Aorta (tissue), 5 donors: Measurements from ENCODE around the gene C1RL. TPM values are rescaled to one million over a fixed set of nuclear protein-coding genes. Genes with fewer than 3 reads are reported as not detected.

ENCODE experiments used
- ATAC-seq: fragments of 200-7000 bp; cut with Tn5 transposase; one replicate; pipeline ENCODE4 v1.9.1; 2022; ENCODE audit warnings: moderate library complexity; ENCODE audit not compliant: low FRiP score
- DNase-seq, 2 donors: peaks; one replicate each; pipeline ENCODE4 v3.0.0-alpha.2; 2020
- H3K27ac ChIP-seq, 2 donors: one replicate each; pipeline ENCODE4 v1.5.1; 2013; ENCODE audit warnings: low read length in 2 of 2, mild to moderate bottlenecking in 2 of 2, moderate library complexity in 2 of 2, control low read depth in 1 of 2, inconsistent platforms in 1 of 2, low read depth in 1 of 2
- H3K27me3 ChIP-seq, 2 donors: one replicate each; pipeline ENCODE4 v1.6.1; 2013; ENCODE audit warnings: control low read depth in 1 of 2, low read length in 1 of 2, mild to moderate bottlenecking in 1 of 2, moderate library complexity in 1 of 2; ENCODE audit not compliant: insufficient read depth in 2 of 2, control insufficient read depth in 1 of 2
- H3K36me3 ChIP-seq, 2 donors: one replicate each; pipeline ENCODE4 v1.6.1; 2013; ENCODE audit warnings: control low read depth in 1 of 2, low read length in 1 of 2, mild to moderate bottlenecking in 1 of 2; ENCODE audit not compliant: insufficient read depth in 2 of 2, control insufficient read depth in 1 of 2
- H3K4me1 ChIP-seq, 2 donors: one replicate each; pipeline ENCODE4 v1.6.1; 2013; ENCODE audit warnings: low read length in 2 of 2, control low read depth in 1 of 2, mild to moderate bottlenecking in 1 of 2, moderate library complexity in 1 of 2; ENCODE audit not compliant: insufficient read depth in 2 of 2, control insufficient read depth in 1 of 2
- H3K4me3 ChIP-seq, 2 donors: one replicate each; pipeline ENCODE4 v1.5.1; 2013; ENCODE audit warnings: low read length in 2 of 2, control low read depth in 1 of 2, mild to moderate bottlenecking in 1 of 2
- H3K9me3 ChIP-seq: one replicate; pipeline ENCODE4 v1.6.1; 2013; ENCODE audit warnings: mild to moderate bottlenecking, low read length; ENCODE audit not compliant: control insufficient read depth
- WGBS, 2 donors: extraction: QIAGEN DNeasy Blood & Tissue Kit; methylation state at CpG; one replicate each; pipeline ENCODE4 v1.1.7; 2013; 5-methylcytosine and 5-hydroxymethylcytosine counted together
- intact Hi-C, 2 donors: fragments of 100-400 bp; cut with DNase I; formaldehyde crosslinking; loops; one replicate each; pipeline versions ENCODE4 v1.14.2 to v1.15.0; 2022
- polyA plus RNA-seq, 2 donors: library from polyadenylated mRNA; stranded (reverse); fragments of 200-250 nt; gene quantifications; one replicate each; pipeline ENCODE4 v1.2.3, GENCODE V29; 2013
- total RNA-seq, 2 donors: library from RNA; stranded (reverse); fragmentation: NEBNext Ultra II Directional; extraction: Animal tissue kit (Norgen Biotek cat#: 25700); gene quantifications; one replicate each; pipeline ENCODE4 v1.2.1, GENCODE V29; 2021
- donor health status: healthy with polysubstance abuse.
- donor health status: Bipolar disorder and iron deficiency.
- donor health status: DM: no; HTN: no; CAD: no.
- donor health status: DM: no; HTN: no; CAD: no.
- donor health status: DM: yes; HTN: yes; CAD: no.

The C1RL gene
- total and polyA plus RNA-seq, 4 donors: 14.5 to 139 (median 83.6) TPM

- Histone ChIP-seq H3K36me3 (no peaks in the 10 kb centered on the region), H3K4me3 (no peak overlapping the region), H3K4me1 (no peaks in the 10 kb centered on the region), H3K27ac (no peak overlapping the region), H3K27me3 (no peaks in the 10 kb centered on the region), H3K9me3 (no peaks in the 10 kb centered on the region)
- ATAC-seq (peak; percentile 62), DNase-seq (peak in 1 of 2 donors; percentile 60)
- intact Hi-C loops: no loop called here
- WGBS, 2 donors: 81 to 85% methylated on average over 7 of the region's 7 CpGs
These were observed 14.1 kb upstream of the C1RL start for GRCh38 chr12:7122811-7123769.

DNA sequence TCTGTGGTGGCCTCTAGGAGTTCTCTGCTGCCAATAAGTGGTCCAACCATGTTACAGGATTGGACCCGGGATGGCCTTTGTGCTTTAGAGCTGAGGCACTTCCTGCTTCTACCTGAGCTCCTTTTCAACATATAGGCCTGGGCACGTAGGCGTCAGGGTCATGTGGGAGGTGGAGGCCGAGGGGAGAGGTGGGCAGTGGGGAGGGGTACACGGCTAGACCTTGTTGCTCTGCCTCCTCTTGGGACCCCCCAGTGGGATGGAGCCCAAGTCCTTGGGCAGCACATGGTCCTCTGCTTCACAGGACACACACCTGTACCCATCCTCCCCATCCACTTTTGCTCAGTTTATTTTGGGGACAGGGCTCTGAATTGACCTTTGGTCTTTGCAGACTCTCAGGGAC is 12.3 kb upstream of the C1RL start:
- WGBS, 2 donors: 80 to 95% methylated on average over 5 of the region's 5 CpGs
- no peak for DNase-seq
- no peaks in the 10 kb centered on the region for H3K27me3 ChIP-seq
- no peak overlapping the region for H3K27ac ChIP-seq
- H3K36me3 ChIP-seq: no peaks in the 10 kb centered on the region
- no peaks in the 10 kb centered on the region for H3K9me3 ChIP-seq
- intact Hi-C loops: no loop called here
- no peak for ATAC-seq
- H3K4me3 ChIP-seq: no peak overlapping the region
- H3K4me1 ChIP-seq: no peaks in the 10 kb centered on the region

- H3K4me1 ChIP-seq: no peaks in the 10 kb centered on the region
- DNase-seq (peak in 1 of 2 donors; percentile 30), ATAC-seq (no peak)
These were observed 11.2 kb upstream of the C1RL start for GRCh38 chr12:7120166-7120565.

DNA sequence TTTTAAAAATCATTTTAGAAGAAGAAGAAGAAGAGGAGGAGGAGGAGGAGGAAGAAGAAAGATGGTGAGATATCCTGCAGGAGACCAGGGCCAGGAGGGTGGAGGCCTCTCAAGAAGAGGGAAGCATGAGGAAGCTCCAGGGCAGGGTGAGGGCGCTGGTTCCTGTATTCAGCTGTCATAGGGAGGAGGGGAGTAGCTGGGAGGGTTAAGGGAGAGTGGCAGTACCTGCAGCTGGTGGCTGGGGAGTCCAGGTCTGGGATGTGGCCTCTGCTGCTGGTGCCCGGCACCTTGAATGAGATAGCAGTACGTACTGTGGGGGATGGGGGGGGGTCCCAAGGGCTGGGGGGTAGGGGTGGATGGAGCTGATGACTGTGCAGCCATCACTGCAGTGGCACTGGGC is 9.9 kb upstream of the C1RL start:
- ATAC-seq: no peak
- Histone ChIP-seq H3K4me1 (no peaks in the 10 kb centered on the region), H3K9me3 (no peaks in the 10 kb centered on the region), H3K27ac (no peak overlapping the region), H3K4me3 (no peak overlapping the region), H3K36me3 (peaks cover 0 to 4% of the 10 kb centered on the region in 2 donors), H3K27me3 (no peaks in the 10 kb centered on the region)
- 81 to 93% methylated on average over 3 of the region's 3 CpGs for WGBS, 2 donors
- DNase-seq: peak in 1 of 2 donors; percentile 25
- intact Hi-C loops: no loop called here

More at GRCh38 chr12:7120166-7120565, 11.2 kb upstream of the C1RL start:
- H3K36me3 ChIP-seq: peaks cover 0 to 4% of the 10 kb centered on the region in 2 donors
- WGBS, 2 donors: 90 to 91% methylated on average over 5 of the region's 5 CpGs
- no peak overlapping the region for H3K27ac ChIP-seq
- H3K27me3 ChIP-seq: no peaks in the 10 kb centered on the region
- no peaks in the 10 kb centered on the region for H3K9me3 ChIP-seq
- no peak overlapping the region for H3K4me3 ChIP-seq
- intact Hi-C loops: no loop called here

DNA sequence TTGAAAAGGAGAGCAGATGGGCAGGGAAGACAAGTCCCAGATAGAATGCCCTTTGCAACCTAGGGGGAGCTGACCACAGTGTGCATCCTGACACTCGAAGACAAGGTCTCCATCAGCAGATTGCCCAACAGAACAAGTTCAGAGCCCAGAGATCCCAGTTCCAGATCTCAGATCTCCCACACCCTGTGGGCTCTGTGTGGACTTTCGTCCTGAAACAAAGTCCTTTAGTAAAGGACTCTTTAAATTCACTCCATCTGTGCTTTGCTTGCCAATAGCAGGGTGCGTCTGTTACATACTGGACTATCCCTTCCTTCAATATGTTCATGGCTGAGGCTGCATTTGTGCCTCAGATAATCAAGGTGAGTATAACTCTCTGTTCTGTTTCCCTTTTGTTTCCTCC is 8.7 kb upstream of the C1RL start:
- no peak for DNase-seq
- intact Hi-C loops: no loop called here
- Histone ChIP-seq H3K4me3 (no peak overlapping the region), H3K9me3 (no peaks in the 10 kb centered on the region), H3K27ac (no peak overlapping the region), H3K27me3 (no peaks in the 10 kb centered on the region), H3K36me3 (peaks cover 0 to 4% of the 10 kb centered on the region in 2 donors), H3K4me1 (no peaks in the 10 kb centered on the region)
- ATAC-seq: no peak
- 89 to 90% methylated on average over 3 of the region's 3 CpGs for WGBS, 2 donors

- Histone ChIP-seq H3K27me3 (no peaks in the 10 kb centered on the region), H3K27ac (no peak overlapping the region), H3K4me1 (no peaks in the 10 kb centered on the region), H3K36me3 (peaks cover 0 to 4% of the 10 kb centered on the region in 2 donors), H3K4me3 (no peak overlapping the region), H3K9me3 (no peaks in the 10 kb centered on the region)
- WGBS, 2 donors: 88 to 89% methylated on average over 9 of the region's 9 CpGs
- ATAC-seq: no peak
- intact Hi-C loops: no loop called here
- peak in 1 of 2 donors; percentile 26 for DNase-seq
These were observed 7.9 kb upstream of the C1RL start for GRCh38 chr12:7116916-7117315.

- WGBS, 2 donors: 85 to 89% methylated on average over 3 of the region's 3 CpGs
These were observed 7.2 kb upstream of the C1RL start for GRCh38 chr12:7116196-7116595.

GRCh38 chr12:7114851-7115250 is 5.8 kb upstream of the C1RL start:
- WGBS, 2 donors: 88 to 91% methylated on average over 6 of the region's 6 CpGs
- Histone ChIP-seq H3K9me3 (no peaks in the 10 kb centered on the region), H3K27ac (no peak overlapping the region), H3K27me3 (no peaks in the 10 kb centered on the region), H3K36me3 (peaks cover 0 to 4% of the 10 kb centered on the region in 2 donors), H3K4me3 (no peak overlapping the region), H3K4me1 (no peaks in the 10 kb centered on the region)
- DNase-seq (peak in 1 of 2 donors; percentile 24), ATAC-seq (no peak)
- intact Hi-C loops: loop anchor here in 1 of 2 donors (5.0 kb wide), 1 partner anchor 168 kb away; no protein-coding TSS in a partner anchor

More at GRCh38 chr12:7116196-7116595, 7.2 kb upstream of the C1RL start:
- Histone ChIP-seq H3K4me3 (no peak overlapping the region), H3K27me3 (no peaks in the 10 kb centered on the region), H3K27ac (no peak overlapping the region), H3K9me3 (no peaks in the 10 kb centered on the region), H3K4me1 (no peaks in the 10 kb centered on the region), H3K36me3 (peaks cover 0 to 4% of the 10 kb centered on the region in 2 donors)
- intact Hi-C loops: no loop called here
- DNase-seq (no peak), ATAC-seq (no peak)

DNA sequence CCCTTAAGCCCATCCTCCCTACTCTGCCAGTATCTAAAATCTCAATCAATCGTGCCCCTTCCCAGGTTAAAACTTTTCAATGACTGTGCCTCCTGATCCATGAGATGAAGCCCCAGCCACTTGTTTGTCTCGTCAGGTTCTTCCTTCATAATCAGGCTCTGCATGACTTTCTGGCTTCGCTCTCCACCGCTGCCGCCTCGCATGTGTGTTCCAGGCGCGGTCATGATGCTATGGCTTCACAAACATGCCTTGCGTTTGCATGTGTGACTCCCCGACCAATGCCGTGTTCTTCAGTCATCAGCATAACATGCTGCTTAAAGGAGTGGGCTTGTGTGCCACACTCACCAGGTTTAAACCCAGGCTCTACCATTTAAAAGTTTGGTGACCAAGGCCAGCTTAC is 5.0 kb upstream of the C1RL start:
- H3K36me3 ChIP-seq: peaks cover 0 to 4% of the 10 kb centered on the region in 2 donors
- H3K4me3 ChIP-seq: no peak overlapping the region
- H3K9me3 ChIP-seq: no peaks in the 10 kb centered on the region
- no peaks in the 10 kb centered on the region for H3K27me3 ChIP-seq
- ATAC-seq (no peak), DNase-seq (peak in 1 of 2 donors; percentile 41)
- 87 to 90% methylated on average over 11 of the region's 11 CpGs for WGBS, 2 donors
- intact Hi-C loops: loop anchor here in 1 of 2 donors (5.0 kb wide), 1 partner anchor 167 kb away; no protein-coding TSS in a partner anchor
- no peaks in the 10 kb centered on the region for H3K4me1 ChIP-seq
- no peak overlapping the region for H3K27ac ChIP-seq
